AG10803 (cell line): ENCODE measurements around the gene FBXW2.

Experiments used
- DNase-seq: peaks from one replicate; pipeline ENCODE4 v3.0.0; 2010; ENCODE audit warnings: low read depth
- H3K4me3 ChIP-seq: 2 replicates; pipeline ENCODE4 v1.5.1; 2011; ENCODE audit warnings: mild to moderate bottlenecking, low read length, control low read depth
- CTCF ChIP-seq: conservative IDR thresholded peaks from 2 replicates; pipeline ENCODE4 v1.5.1; 2011; ENCODE audit warnings: mild to moderate bottlenecking, low read length, control low read depth, inconsistent platforms

The FBXW2 gene

GRCh38 chr9:120761006-120761405, 32.2 kb downstream of the FBXW2 start:
- no peak for DNase-seq
- no peak for TF ChIP-seq CTCF
- H3K4me3 ChIP-seq = no peak overlapping the region

- no peak for DNase-seq
- H3K4me3 ChIP-seq = no peak overlapping the region
- TF ChIP-seq CTCF = no peak
Observed at GRCh38 chr9:120759755-120760400, 33.3 kb downstream of the FBXW2 start.

- TF ChIP-seq CTCF = no peak
- DNase-seq = no peak
- H3K4me3 ChIP-seq = no peak overlapping the region
Observed at GRCh38 chr9:120758544-120758943, 34.7 kb downstream of the FBXW2 start.

- no peak overlapping the region for H3K4me3 ChIP-seq
- TF ChIP-seq CTCF = no peak
- DNase-seq = no peak
Observed at GRCh38 chr9:120757026-120757913, 35.9 kb downstream of the FBXW2 start.

- no peak for DNase-seq
- H3K4me3 ChIP-seq = no peak overlapping the region
- no peak for TF ChIP-seq CTCF
Observed at GRCh38 chr9:120756531-120756930, 36.7 kb downstream of the FBXW2 start.

- TF ChIP-seq CTCF = peak; percentile 92
- H3K4me3 ChIP-seq = no peak overlapping the region
- DNase-seq = peak; percentile 32
Observed at GRCh38 chr9:120755810-120756434, 37.3 kb downstream of the FBXW2 start.

- no peak for TF ChIP-seq CTCF
- DNase-seq = no peak
Observed at GRCh38 chr9:120755044-120755443, 38.2 kb downstream of the FBXW2 start.

More at GRCh38 chr9:120755044-120755443, 38.2 kb downstream of the FBXW2 start:
- H3K4me3 ChIP-seq = no peak overlapping the region
